Measurements from ENCODE around the gene NPTX1. TPM values are rescaled to one million over a fixed set of nuclear protein-coding genes. Genes with fewer than 3 reads are reported as not detected.

NPTX1 gene
- total and polyA plus RNA-seq, 2 experiments from 2014 or later = 3.4 to 20.5 TPM

DNA sequence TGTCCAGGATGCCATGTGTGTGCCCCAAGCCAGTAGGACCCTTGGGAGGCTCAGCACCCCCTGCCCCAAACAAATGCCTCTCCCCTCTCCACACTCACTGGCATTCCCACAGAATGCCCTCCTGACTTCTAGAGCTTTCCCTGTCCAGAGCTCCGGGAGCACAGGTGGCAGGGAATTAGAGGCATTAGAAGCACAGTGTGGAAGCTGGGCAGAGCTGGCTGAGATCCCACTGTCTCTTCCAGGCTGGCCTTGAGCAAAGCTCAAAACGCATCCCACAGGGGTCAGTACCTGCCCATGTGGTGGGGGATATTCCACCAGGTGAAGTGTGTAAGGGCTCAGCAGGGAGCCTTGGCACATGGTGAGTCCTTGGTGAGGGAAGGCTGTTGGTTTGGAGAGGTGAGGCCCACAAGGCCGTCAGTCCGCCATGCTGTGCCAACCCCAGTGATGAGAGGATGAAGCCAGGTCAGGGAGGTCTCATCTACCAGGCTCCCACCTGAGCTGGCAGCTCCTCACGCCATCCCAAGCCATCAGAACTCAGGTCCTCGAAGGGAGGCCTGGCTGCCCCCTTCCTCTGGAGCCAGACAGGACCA lies 43.4 kb downstream of the NPTX1 start (continued):
- TF ChIP-seq CREB1 (CRISPR knock-in tag; IDR thresholded peaks at IDR 0.05; ENCODE audit: low read depth) (no peak), EZH2phosphoT487 (IDR thresholded peaks at IDR 0.05; ENCODE audit: unreplicated experiment) (no peak), POLR2AphosphoS5 (IDR thresholded peaks at IDR 0.05; ENCODE audit: low read depth) (no peak)
- TF ChIP-seq, protein P1, sequence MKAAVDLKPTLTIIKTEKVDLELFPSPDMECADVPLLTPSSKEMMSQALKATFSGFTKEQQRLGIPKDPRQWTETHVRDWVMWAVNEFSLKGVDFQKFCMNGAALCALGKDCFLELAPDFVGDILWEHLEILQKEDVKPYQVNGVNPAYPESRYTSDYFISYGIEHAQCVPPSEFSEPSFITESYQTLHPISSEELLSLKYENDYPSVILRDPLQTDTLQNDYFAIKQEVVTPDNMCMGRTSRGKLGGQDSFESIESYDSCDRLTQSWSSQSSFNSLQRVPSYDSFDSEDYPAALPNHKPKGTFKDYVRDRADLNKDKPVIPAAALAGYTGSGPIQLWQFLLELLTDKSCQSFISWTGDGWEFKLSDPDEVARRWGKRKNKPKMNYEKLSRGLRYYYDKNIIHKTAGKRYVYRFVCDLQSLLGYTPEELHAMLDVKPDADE (IDR thresholded peaks at IDR 0.05) = no peak

DNA sequence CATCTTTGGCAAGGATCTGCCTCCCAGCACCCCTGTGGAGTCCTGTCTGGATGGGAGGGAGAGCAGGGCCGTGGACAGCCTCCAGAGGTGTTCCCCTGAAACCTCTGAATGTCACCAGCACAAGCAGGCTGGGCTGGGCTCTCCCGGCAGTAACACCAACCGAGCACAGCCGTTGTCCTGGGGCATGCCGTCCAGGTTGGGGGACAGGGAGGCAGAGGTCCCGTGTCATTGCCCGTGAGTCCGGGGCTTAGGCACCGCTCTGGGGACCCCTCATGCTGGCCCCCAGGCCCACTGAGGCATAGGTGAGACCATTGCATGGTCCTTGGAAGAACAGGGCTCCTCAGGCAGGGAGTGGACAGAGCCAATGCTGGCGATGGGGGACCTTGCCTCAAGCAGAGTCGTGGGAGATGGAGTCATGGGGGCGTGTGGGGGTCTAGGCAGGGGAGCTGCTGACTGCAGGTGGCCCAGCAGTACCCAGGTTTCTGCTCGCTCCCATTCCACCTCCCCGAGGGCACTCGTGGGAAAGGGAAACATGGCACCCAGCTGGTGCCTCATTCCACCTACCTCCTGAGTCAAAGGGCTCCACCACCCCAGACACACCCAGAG lies 44.0 kb downstream of the NPTX1 start:
- TF ChIP-seq ZNF114 (CRISPR knock-in tag; IDR thresholded peaks at IDR 0.05) = no peak
- no peak for TF ChIP-seq ZNF331 (CRISPR knock-in tag; IDR thresholded peaks at IDR 0.05; ENCODE audit: low read depth)
- no peak for TF ChIP-seq CREB1 (CRISPR knock-in tag; IDR thresholded peaks at IDR 0.05; ENCODE audit: low read depth)
- no peak for TF ChIP-seq EZH2 (IDR thresholded peaks at IDR 0.05; ENCODE audit: low read depth, unreplicated experiment)
- no peak for TF ChIP-seq NANOG (IDR thresholded peaks at IDR 0.05; ENCODE audit: borderline replicate concordance)
- TF ChIP-seq, protein P2, sequence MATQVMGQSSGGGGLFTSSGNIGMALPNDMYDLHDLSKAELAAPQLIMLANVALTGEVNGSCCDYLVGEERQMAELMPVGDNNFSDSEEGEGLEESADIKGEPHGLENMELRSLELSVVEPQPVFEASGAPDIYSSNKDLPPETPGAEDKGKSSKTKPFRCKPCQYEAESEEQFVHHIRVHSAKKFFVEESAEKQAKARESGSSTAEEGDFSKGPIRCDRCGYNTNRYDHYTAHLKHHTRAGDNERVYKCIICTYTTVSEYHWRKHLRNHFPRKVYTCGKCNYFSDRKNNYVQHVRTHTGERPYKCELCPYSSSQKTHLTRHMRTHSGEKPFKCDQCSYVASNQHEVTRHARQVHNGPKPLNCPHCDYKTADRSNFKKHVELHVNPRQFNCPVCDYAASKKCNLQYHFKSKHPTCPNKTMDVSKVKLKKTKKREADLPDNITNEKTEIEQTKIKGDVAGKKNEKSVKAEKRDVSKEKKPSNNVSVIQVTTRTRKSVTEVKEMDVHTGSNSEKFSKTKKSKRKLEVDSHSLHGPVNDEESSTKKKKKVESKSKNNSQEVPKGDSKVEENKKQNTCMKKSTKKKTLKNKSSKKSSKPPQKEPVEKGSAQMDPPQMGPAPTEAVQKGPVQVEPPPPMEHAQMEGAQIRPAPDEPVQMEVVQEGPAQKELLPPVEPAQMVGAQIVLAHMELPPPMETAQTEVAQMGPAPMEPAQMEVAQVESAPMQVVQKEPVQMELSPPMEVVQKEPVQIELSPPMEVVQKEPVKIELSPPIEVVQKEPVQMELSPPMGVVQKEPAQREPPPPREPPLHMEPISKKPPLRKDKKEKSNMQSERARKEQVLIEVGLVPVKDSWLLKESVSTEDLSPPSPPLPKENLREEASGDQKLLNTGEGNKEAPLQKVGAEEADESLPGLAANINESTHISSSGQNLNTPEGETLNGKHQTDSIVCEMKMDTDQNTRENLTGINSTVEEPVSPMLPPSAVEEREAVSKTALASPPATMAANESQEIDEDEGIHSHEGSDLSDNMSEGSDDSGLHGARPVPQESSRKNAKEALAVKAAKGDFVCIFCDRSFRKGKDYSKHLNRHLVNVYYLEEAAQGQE (IDR thresholded peaks at IDR 0.05; ENCODE audit: unreplicated experiment) = no peak
- no peak for TF ChIP-seq POLR2AphosphoS5 (IDR thresholded peaks at IDR 0.05; ENCODE audit: low read depth)
- TF ChIP-seq, protein P3, sequence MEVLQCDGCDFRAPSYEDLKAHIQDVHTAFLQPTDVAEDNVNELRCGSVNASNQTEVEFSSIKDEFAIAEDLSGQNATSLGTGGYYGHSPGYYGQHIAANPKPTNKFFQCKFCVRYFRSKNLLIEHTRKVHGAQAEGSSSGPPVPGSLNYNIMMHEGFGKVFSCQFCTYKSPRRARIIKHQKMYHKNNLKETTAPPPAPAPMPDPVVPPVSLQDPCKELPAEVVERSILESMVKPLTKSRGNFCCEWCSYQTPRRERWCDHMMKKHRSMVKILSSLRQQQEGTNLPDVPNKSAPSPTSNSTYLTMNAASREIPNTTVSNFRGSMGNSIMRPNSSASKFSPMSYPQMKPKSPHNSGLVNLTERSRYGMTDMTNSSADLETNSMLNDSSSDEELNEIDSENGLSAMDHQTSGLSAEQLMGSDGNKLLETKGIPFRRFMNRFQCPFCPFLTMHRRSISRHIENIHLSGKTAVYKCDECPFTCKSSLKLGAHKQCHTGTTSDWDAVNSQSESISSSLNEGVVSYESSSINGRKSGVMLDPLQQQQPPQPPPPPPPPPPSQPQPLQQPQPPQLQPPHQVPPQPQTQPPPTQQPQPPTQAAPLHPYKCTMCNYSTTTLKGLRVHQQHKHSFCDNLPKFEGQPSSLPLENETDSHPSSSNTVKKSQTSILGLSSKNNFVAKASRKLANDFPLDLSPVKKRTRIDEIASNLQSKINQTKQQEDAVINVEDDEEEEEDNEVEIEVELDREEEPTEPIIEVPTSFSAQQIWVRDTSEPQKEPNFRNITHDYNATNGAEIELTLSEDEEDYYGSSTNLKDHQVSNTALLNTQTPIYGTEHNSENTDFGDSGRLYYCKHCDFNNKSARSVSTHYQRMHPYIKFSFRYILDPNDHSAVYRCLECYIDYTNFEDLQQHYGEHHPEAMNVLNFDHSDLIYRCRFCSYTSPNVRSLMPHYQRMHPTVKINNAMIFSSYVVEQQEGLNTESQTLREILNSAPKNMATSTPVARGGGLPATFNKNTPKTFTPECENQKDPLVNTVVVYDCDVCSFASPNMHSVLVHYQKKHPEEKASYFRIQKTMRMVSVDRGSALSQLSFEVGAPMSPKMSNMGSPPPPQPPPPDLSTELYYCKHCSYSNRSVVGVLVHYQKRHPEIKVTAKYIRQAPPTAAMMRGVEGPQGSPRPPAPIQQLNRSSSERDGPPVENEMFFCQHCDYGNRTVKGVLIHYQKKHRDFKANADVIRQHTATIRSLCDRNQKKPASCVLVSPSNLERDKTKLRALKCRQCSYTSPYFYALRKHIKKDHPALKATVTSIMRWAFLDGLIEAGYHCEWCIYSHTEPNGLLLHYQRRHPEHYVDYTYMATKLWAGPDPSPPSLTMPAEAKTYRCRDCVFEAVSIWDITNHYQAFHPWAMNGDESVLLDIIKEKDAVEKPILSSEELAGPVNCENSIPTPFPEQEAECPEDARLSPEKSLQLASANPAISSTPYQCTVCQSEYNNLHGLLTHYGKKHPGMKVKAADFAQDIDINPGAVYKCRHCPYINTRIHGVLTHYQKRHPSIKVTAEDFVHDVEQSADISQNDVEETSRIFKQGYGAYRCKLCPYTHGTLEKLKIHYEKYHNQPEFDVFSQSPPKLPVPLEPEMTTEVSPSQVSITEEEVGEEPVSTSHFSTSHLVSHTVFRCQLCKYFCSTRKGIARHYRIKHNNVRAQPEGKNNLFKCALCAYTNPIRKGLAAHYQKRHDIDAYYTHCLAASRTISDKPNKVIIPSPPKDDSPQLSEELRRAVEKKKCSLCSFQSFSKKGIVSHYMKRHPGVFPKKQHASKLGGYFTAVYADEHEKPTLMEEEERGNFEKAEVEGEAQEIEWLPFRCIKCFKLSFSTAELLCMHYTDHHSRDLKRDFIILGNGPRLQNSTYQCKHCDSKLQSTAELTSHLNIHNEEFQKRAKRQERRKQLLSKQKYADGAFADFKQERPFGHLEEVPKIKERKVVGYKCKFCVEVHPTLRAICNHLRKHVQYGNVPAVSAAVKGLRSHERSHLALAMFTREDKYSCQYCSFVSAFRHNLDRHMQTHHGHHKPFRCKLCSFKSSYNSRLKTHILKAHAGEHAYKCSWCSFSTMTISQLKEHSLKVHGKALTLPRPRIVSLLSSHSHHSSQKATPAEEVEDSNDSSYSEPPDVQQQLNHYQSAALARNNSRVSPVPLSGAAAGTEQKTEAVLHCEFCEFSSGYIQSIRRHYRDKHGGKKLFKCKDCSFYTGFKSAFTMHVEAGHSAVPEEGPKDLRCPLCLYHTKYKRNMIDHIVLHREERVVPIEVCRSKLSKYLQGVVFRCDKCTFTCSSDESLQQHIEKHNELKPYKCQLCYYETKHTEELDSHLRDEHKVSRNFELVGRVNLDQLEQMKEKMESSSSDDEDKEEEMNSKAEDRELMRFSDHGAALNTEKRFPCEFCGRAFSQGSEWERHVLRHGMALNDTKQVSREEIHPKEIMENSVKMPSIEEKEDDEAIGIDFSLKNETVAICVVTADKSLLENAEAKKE (CRISPR knock-in tag; IDR thresholded peaks at IDR 0.05) = no peak
- TF ChIP-seq EZH2phosphoT487 (IDR thresholded peaks at IDR 0.05; ENCODE audit: unreplicated experiment) = no peak
- Histone ChIP-seq H3K36me3 (ENCODE audit: insufficient read depth) (no peaks in the 10 kb centered on the region), H3K27ac (ENCODE audit: low read depth) (no peak overlapping the region), H3K4me2 (no peak overlapping the region), H3K9me2 (ENCODE audit: insufficient read depth) (no peaks in the 10 kb centered on the region), H3K4me3 (no peak overlapping the region), H3K4me1 (ENCODE audit: insufficient read depth) (no peaks in the 10 kb centered on the region), H2AFZ (no peak overlapping the region), H3F3A (replicated peaks; ENCODE audit: low read depth) (no peaks in the 10 kb centered on the region), H3K27me3 (ENCODE audit: insufficient read depth) (no peaks in the 10 kb centered on the region), H4K20me1 (replicated peaks; ENCODE audit: insufficient read depth) (no peaks in the 10 kb centered on the region; the same call in 1 of the 2 replicates), H3K79me2 (replicated peaks; ENCODE audit: insufficient read depth) (no peaks in the 10 kb centered on the region)
- Mint-ChIP-seq H3K9me3 (peaks cover 2% of the 10 kb centered on the region; the same call in 1 of the 3 replicates), H3K4me3 (no peak overlapping the region), H3K27me3 (ENCODE audit: insufficient read depth, low read depth, poor library complexity) (peaks cover 11% of the 10 kb centered on the region), H3K27ac (no peak overlapping the region), H3K4me1 (no peaks in the 10 kb centered on the region), H3K36me3 (ENCODE audit: low read depth) (no peaks in the 10 kb centered on the region)
- DNase-seq (ENCODE audit: low spot score) (no peak), ATAC-seq (no peak)
